GM12878 (cell line): Measurements from ENCODE around the gene MXI1. TPM values are rescaled to one million over a fixed set of nuclear protein-coding genes. Genes with fewer than 3 reads are reported as not detected.

Source experiments
- ATAC-seq: fragments of 200-7000 bp; cut with Tn5 transposase; 3 replicates; pipeline ENCODE4 v1.9.1; 2020; ENCODE audit warnings: mild to moderate bottlenecking, moderate library complexity
- BruUV-seq: library from RNA; stranded (reverse); fragments of 400-500 nt; replicated peaks from 2 replicates; lab custom pipeline; 2021; lab: Mats Ljungman, UMichigan
- CTCF ChIA-PET: fragments of 300-600 bp; sonication (Branson Sonifier 250); formaldehyde crosslinking; extraction: SDS; loops from one replicate; lab custom pipeline; 2021; ENCODE audit warnings: inconsistent platforms; lab: Yijun Ruan, JAX
- POLR2A ChIA-PET: fragments of 350-600 bp; formaldehyde crosslinking; extraction: SDS; loops from one replicate; lab custom pipeline; 2021; ENCODE audit warnings: inconsistent platforms; lab: Charles Lee
- RAD21 ChIA-PET: fragments of 300-600 bp; sonication (Branson Sonifier 250); formaldehyde crosslinking; loops from one replicate; lab custom pipeline; 2023; ENCODE audit warnings: antibody characterized with exemption; ENCODE audit not compliant: unreplicated experiment; lab: Charles Lee
- SMC1A ChIA-PET: fragments of 300-600 bp; sonication (Branson Sonifier 250); formaldehyde crosslinking; loops from one replicate; lab custom pipeline; 2023; ENCODE audit not compliant: unreplicated experiment, uncharacterized antibody; lab: Charles Lee
- DNase-seq: peaks from one replicate; pipeline ENCODE4 v3.0.0-alpha.2; 2011; ENCODE audit warnings: low read depth, low spot score
- FAIRE-seq: peaks from 3 replicates; lab custom pipeline; 2011; peaks lifted over from hg19 to GRCh38; lab: Jason Lieb, UNC
- H2AFZ ChIP-seq: 2 replicates; pipeline ENCODE4 v1.6.0; 2011; ENCODE audit warnings: low read depth, low read length, control low read depth; ENCODE audit not compliant: control insufficient read depth
- H3K27ac ChIP-seq: 2 replicates; pipeline ENCODE4 v1.5.1; 2011; ENCODE audit warnings: control low read depth; ENCODE audit not compliant: control insufficient read depth, insufficient read depth
- H3K27me3 ChIP-seq, 2 experiments: replicated peaks in 1 of 2; 2 replicates each; pipeline versions ENCODE4 v1.6.0 to v1.6.1; 2011; ENCODE audit warnings: low read length in 1 of 2; ENCODE audit not compliant: control insufficient read depth in 2 of 2, insufficient read depth in 2 of 2
- H3K36me3 ChIP-seq, 2 experiments: 2 replicates each; pipeline ENCODE4 v1.5.1; 2011; ENCODE audit warnings: low read length in 1 of 2; ENCODE audit not compliant: control insufficient read depth in 2 of 2, insufficient read depth in 2 of 2
- H3K4me1 ChIP-seq: 2 replicates; pipeline ENCODE4 v1.6.1; 2011; ENCODE audit warnings: mild to moderate bottlenecking, low read length, moderate library complexity, mixed read lengths; ENCODE audit not compliant: control insufficient read depth, insufficient read depth
- H3K4me2 ChIP-seq: 2 replicates; pipeline ENCODE4 v1.6.0; 2011; ENCODE audit warnings: control low read depth; ENCODE audit not compliant: control insufficient read depth, insufficient read depth
- H3K4me3 ChIP-seq: fragments of 200-600 bp; sonication (generic); 2 replicates; pipeline ENCODE4 v1.5.1; 2016
- H3K79me2 ChIP-seq: 2 replicates; pipeline ENCODE4 v1.6.0; 2011; ENCODE audit warnings: low read length; ENCODE audit not compliant: control insufficient read depth, insufficient read depth
- H3K9ac ChIP-seq: 2 replicates; pipeline ENCODE4 v1.8.0; 2011; ENCODE audit warnings: low read length, control low read depth, mixed read lengths; ENCODE audit not compliant: control insufficient read depth, insufficient read depth
- H3K9me3 ChIP-seq: replicated peaks from 3 replicates; pipeline ENCODE4 v1.5.1; 2011; ENCODE audit warnings: mild to moderate bottlenecking, low read length; ENCODE audit not compliant: control insufficient read depth, insufficient read depth
- H4K20me1 ChIP-seq: 2 replicates; pipeline ENCODE4 v1.6.0; 2011; ENCODE audit not compliant: control insufficient read depth, insufficient read depth
- ESRRA ChIP-seq: IDR thresholded peaks from 2 replicates; pipeline ENCODE4 v1.6.1; 2012; ENCODE audit warnings: mild to moderate bottlenecking, low read length, improper control_type of control experiment
- EZH2 ChIP-seq: IDR thresholded peaks from 2 replicates; pipeline ENCODE4 v1.6.1; 2012; ENCODE audit warnings: low read depth, mild to moderate bottlenecking, control low read depth, inconsistent platforms, low read length, borderline replicate concordance; ENCODE audit not compliant: control insufficient read depth
- GABPA ChIP-seq: IDR thresholded peaks from 2 replicates; pipeline ENCODE4 v1.6.1; 2014; ENCODE audit warnings: antibody characterized with exemption, low read depth, mild to moderate bottlenecking, inconsistent platforms
- IRF3 ChIP-seq: fragments of 450-650 bp; IDR thresholded peaks from 2 replicates; pipeline ENCODE4 v1.6.1; 2014; ENCODE audit warnings: mild to moderate bottlenecking
- MYB ChIP-seq: fragments of 150-350 bp; IDR thresholded peaks from 2 replicates; pipeline ENCODE4 v1.6.1; 2014; ENCODE audit warnings: mild to moderate bottlenecking, low read depth, low read length, borderline replicate concordance
- NKRF ChIP-seq: fragments of 450-650 bp; conservative IDR thresholded peaks from 2 replicates; pipeline ENCODE4 v1.6.1; 2017; ENCODE audit warnings: mild to moderate bottlenecking, moderate library complexity
- PRDM15 ChIP-seq: fragments of 450-650 bp; formaldehyde crosslinking; IDR thresholded peaks from 2 replicates; pipeline ENCODE4 v1.4.0; 2020; ENCODE audit warnings: mild to moderate bottlenecking, moderate library complexity
- SREBF1 ChIP-seq: IDR thresholded peaks from 2 replicates; pipeline ENCODE4 v1.6.1; 2012; ENCODE audit warnings: mild to moderate bottlenecking, low read length
- TAF1 ChIP-seq: IDR thresholded peaks from 2 replicates; pipeline ENCODE4 v1.6.1; 2011; ENCODE audit warnings: mild to moderate bottlenecking, low read depth, low read length, borderline replicate concordance
- WGBS: methylation state at CpG from one replicate; pipeline ENCODE4 v1.1.6; 2016; ENCODE audit warnings: low lambda C conversion rate; ENCODE audit not compliant: insufficient replicate concordance, insufficient coverage; ENCODE audit errors: missing lambda C conversion rate; 5-methylcytosine and 5-hydroxymethylcytosine counted together
- in situ Hi-C: fragments of 300-500 bp; cut with MboI; formaldehyde crosslinking; loops from 9 replicates; pipeline ENCODE4 v1.14.3; 2018; ENCODE audit warnings: mixed read lengths
- intact Hi-C: fragments of 100-400 bp; cut with micrococcal nuclease; formaldehyde crosslinking; loops from one replicate; pipeline ENCODE4 v1.14.2; 2022; ENCODE audit not compliant: unreplicated experiment
- polyA plus RNA-seq, 11 experiments: library from polyadenylated mRNA; depleted of rRNA in 4 of 11; unstranded in 6 of 11; stranded (reverse) in 5 of 11; fragments of >200 nt; fragmentation: Nextera tagmentation in 4 of 11; fragmentation: Illumina TruSeq in 1 of 11; extraction: Ambion mirVana in 4 of 11; extraction: Trizol in 1 of 11; gene quantifications; 1 replicate in 1 of 11; 2 replicates in 10 of 11; pipeline versions ENCODE4 v1.2.1 to v1.2.3, GENCODE V29; 2011 to 2016; ENCODE audit warnings: inconsistent platforms in 2 of 11, missing spikeins in 2 of 11, low read depth in 1 of 11
- total RNA-seq, 4 experiments: library from RNA; depleted of rRNA in 3 of 4; stranded (reverse); fragments of >200 nt in 3 of 4; fragmentation: Illumina TruSeq in 1 of 4; extraction: Trizol in 1 of 4; gene quantifications; 2 replicates each; pipeline versions ENCODE4 v1.2.1 to v1.2.3, GENCODE V29; 2013 to 2021

MXI1 gene
- total and polyA plus RNA-seq, 10 of the 15 experiments (the other 5 are each of a cell fraction or from before 2014, with no cell fraction given): 0.23 to 8.0 (median 0.41) TPM

- no peak for TF ChIP-seq PRDM15 (CRISPR knock-in tag)
Observed at GRCh38 chr10:110278562-110279406, 71.4 kb downstream of the MXI1 start (continued).

- SMC1A ChIA-PET: interaction anchor here (0.6 to 3.3 kb wide), 34 partner anchors 10 to 395 kb away, joined by 3 to 34 read pairs (median 5); partner anchors contain the start of gene MXI1
- FAIRE-seq: peak; percentile 78
- no peaks in the 10 kb centered on the region for H3K9me3 ChIP-seq
- H3K4me1 ChIP-seq: no peaks in the 10 kb centered on the region
- BruUV-seq: no TSS peak
- no peaks in the 10 kb centered on the region for H3K79me2 ChIP-seq
- H3K9ac ChIP-seq: no peak overlapping the region
- no peak overlapping the region for H3K4me3 ChIP-seq
- intact Hi-C loops (loop anchor here (1.0 to 10.0 kb wide), 4 partner anchors 37 to 325 kb away; no protein-coding TSS in a partner anchor), in situ Hi-C loops (no loop called here)
- H2AFZ ChIP-seq: no peak overlapping the region
- RAD21 ChIA-PET: interaction anchor here (1.2 to 3.6 kb wide), 15 partner anchors 10 to 398 kb away, joined by 3 to 42 read pairs (median 6); partner anchors contain the start of gene MXI1
- 33% methylated on average over 6 of the region's 6 CpGs for WGBS
- no peaks in the 10 kb centered on the region for H3K27me3 ChIP-seq
- H4K20me1 ChIP-seq: no peaks in the 10 kb centered on the region
- no peak overlapping the region for H3K27ac ChIP-seq
- peak overlapping the region; percentile 28; the same call in 1 of the 2 replicates for H3K4me2 ChIP-seq
- POLR2A ChIA-PET: interaction anchor here (1.4 kb wide), 1 partner anchor 72 kb away, joined by 4 read pairs; the partner anchor contains the start of gene MXI1
- no peaks in the 10 kb centered on the region for H3K36me3 ChIP-seq
- CTCF ChIA-PET: interaction anchor here (0.6 to 6.7 kb wide), 39 partner anchors 10 to 395 kb away, joined by 3 to 105 read pairs (median 4); partner anchors contain the start of gene MXI1
- peak; percentile 75 for ATAC-seq
- peak; percentile 28 for DNase-seq
- TF ChIP-seq ESRRA: no peak
- TF ChIP-seq NKRF: no peak
- TF ChIP-seq TAF1: no peak
- TF ChIP-seq SREBF1: no peak
- TF ChIP-seq GABPA: no peak
- TF ChIP-seq IRF3: no peak
- no peak for TF ChIP-seq EZH2
- TF ChIP-seq MYB: no peak
Observed at GRCh38 chr10:110279407-110279986, 72.1 kb downstream of the MXI1 start.
